Stomach (tissue), 9 donors: ENCODE measurements around the gene FSIP1. TPM values are rescaled to one million over a fixed set of nuclear protein-coding genes. Genes with fewer than 3 reads are reported as not detected.
"Not testable (repeated sequence)": the region's sequence is repeated elsewhere in the genome, so short reads cannot be mapped to it uniquely, and the experiment has no call there.

ENCODE experiments used
- DNase-seq, 2 donors: peaks; one replicate each; pipeline versions ENCODE4 v3.0.0 to v3.0.0-alpha.2; 2013 to 2019
- H3K27ac ChIP-seq, 5 donors: fragments of 200-600 bp in 4 of 5; sonication (generic) in 4 of 5; one replicate each; pipeline ENCODE4 v1.5.1; 2013 to 2019; ENCODE audit warnings: mild to moderate bottlenecking in 1 of 5, moderate library complexity in 1 of 5
- H3K27me3 ChIP-seq, 3 donors: fragments of 200-600 bp; sonication (generic); one replicate each; pipeline ENCODE4 v1.5.1; 2017 to 2019; ENCODE audit warnings: mixed run types in 1 of 3
- H3K36me3 ChIP-seq, 4 donors: fragments of 200-600 bp; sonication (generic); 1 replicate in 3 of 4; 2 replicates in 1 of 4; pipeline ENCODE4 v1.5.1; 2016 to 2019
- H3K4me1 ChIP-seq, 4 donors: fragments of 200-600 bp; sonication (generic); one replicate each; pipeline ENCODE4 v1.5.1; 2016 to 2019
- H3K4me3 ChIP-seq, 4 donors: fragments of 200-600 bp; sonication (generic) in 3 of 4; one replicate each; pipeline ENCODE4 v1.5.1; 2016 to 2019; ENCODE audit warnings: mild to moderate bottlenecking in 1 of 4
- H3K9me3 ChIP-seq, 4 donors: fragments of 200-600 bp; sonication (generic); one replicate each; pipeline ENCODE4 v1.5.1; 2016 to 2019
- CTCF ChIP-seq, 7 experiments: fragments of 450-650 bp in 4 of 7; fragments of 200-600 bp in 3 of 7; sonication (generic) in 3 of 7; IDR thresholded peaks; one replicate each; pipeline ENCODE4 v1.5.1; 2016 to 2019; ENCODE audit warnings: antibody characterized with exemption in 7 of 7, control low read depth in 2 of 7, mild to moderate bottlenecking in 1 of 7
- EP300 ChIP-seq: sonication (generic); formaldehyde crosslinking; IDR thresholded peaks from one replicate; pipeline ENCODE4 v1.6.1; 2017; ENCODE audit warnings: antibody characterized with exemption
- POLR2A ChIP-seq, 4 donors: fragments of 450-650 bp; IDR thresholded peaks; one replicate each; pipeline ENCODE4 v1.6.1; 2016; ENCODE audit warnings: antibody characterized with exemption in 4 of 4, control low read depth in 2 of 4, mild to moderate bottlenecking in 1 of 4, moderate library complexity in 1 of 4
- POLR2AphosphoS5 ChIP-seq, 3 donors: sonication (generic); formaldehyde crosslinking; IDR thresholded peaks; one replicate each; pipeline ENCODE4 v1.6.1; 2016; ENCODE audit warnings: antibody characterized with exemption in 3 of 3
- WGBS, 5 donors: extraction: QIAGEN DNeasy Blood & Tissue Kit in 3 of 5; methylation state at CpG; one replicate each; pipeline versions ENCODE4 v1.1.5 to v1.1.7; 2013 to 2018; 5-methylcytosine and 5-hydroxymethylcytosine counted together
- intact Hi-C: fragments of 100-400 bp; cut with DNase I; formaldehyde crosslinking; loops from one replicate; pipeline ENCODE4 v1.15.1; 2023; ENCODE audit warnings: low total_unique reads
- polyA plus RNA-seq, 3 donors: library from polyadenylated mRNA; stranded (reverse); fragments of 200-250 nt; gene quantifications; one replicate each; pipeline ENCODE4 v1.2.3, GENCODE V29; 2013
- total RNA-seq, 5 donors: library from RNA; depleted of rRNA; stranded (reverse); fragments of >200 nt; gene quantifications; one replicate each; pipeline versions ENCODE4 v1.1.0 to v1.2.3, GENCODE V29; 2014 to 2016
- donor health status: healthy with polysubstance abuse.
- donor health status: Bipolar disorder and iron deficiency.
- donor health status: healthy.

FSIP1 gene
- total and polyA plus RNA-seq, 8 donors = 0.08 to 141 (median 0.66) TPM

- TF ChIP-seq CTCF (IDR thresholded peaks at IDR 0.05) = no peak
- TF ChIP-seq POLR2A (IDR thresholded peaks at IDR 0.05) = no peak
- intact Hi-C loops = no loop called here
- Histone ChIP-seq H3K36me3 (no peaks in the 10 kb centered on the region), H3K4me1 (peaks cover 0 to 9% (median 4%) of the 10 kb centered on the region in 4 donors), H3K4me3 (no peak overlapping the region), H3K27ac (no peak overlapping the region), H3K27me3 (no peaks in the 10 kb centered on the region), H3K9me3 (no peaks in the 10 kb centered on the region)
- DNase-seq = no peak
- WGBS, 5 donors = 82 to 96% (median 88%) methylated on average over 1 of the region's 1 CpG
Measured at GRCh38 chr15:39814489-39814888, 31.8 kb upstream of the FSIP1 start.

- H3K36me3 ChIP-seq, H3K4me1 ChIP-seq, DNase-seq, H3K27me3 ChIP-seq, H3K4me3 ChIP-seq, H3K27ac ChIP-seq, H3K9me3 ChIP-seq, intact Hi-C loops: not testable (repeated sequence)
- 95 to 98% (median 98%) methylated on average over 3 of the region's 3 CpGs for WGBS, 5 donors
Measured at GRCh38 chr15:39812651-39813050, 30.0 kb upstream of the FSIP1 start.

GRCh38 chr15:39808909-39809308 is 26.3 kb upstream of the FSIP1 start:
- Histone ChIP-seq H3K9me3 (no peaks in the 10 kb centered on the region), H3K4me3 (no peak overlapping the region), H3K27ac (no peak overlapping the region), H3K4me1 (no peaks in the 10 kb centered on the region), H3K36me3 (no peaks in the 10 kb centered on the region), H3K27me3 (no peaks in the 10 kb centered on the region)
- TF ChIP-seq CTCF (IDR thresholded peaks at IDR 0.05) (no peak), POLR2AphosphoS5 (IDR thresholded peaks at IDR 0.05) (no peak), EP300 (no peak), POLR2A (IDR thresholded peaks at IDR 0.05) (no peak)
- 62 to 78% (median 69%) methylated on average over 3 of the region's 3 CpGs for WGBS, 5 donors
- no peak for DNase-seq
- intact Hi-C loops = no loop called here

- no peak for DNase-seq
- H3K4me3 ChIP-seq = no peak overlapping the region
- intact Hi-C loops = no loop called here
Measured at GRCh38 chr15:39807791-39808190, 25.1 kb upstream of the FSIP1 start.

GRCh38 chr15:39804026-39804425 is 21.4 kb upstream of the FSIP1 start:
- H3K4me3 ChIP-seq = no peak overlapping the region
- H3K9me3 ChIP-seq = no peaks in the 10 kb centered on the region
- WGBS, 5 donors = 80 to 90% (median 82%) methylated on average over 2 of the region's 2 CpGs
- no peak for DNase-seq
- H3K27ac ChIP-seq = no peak overlapping the region
- H3K27me3 ChIP-seq = no peaks in the 10 kb centered on the region
- TF ChIP-seq CTCF (IDR thresholded peaks at IDR 0.05) = no peak
- peak in 1 of 3 donors; percentile 20 for TF ChIP-seq POLR2AphosphoS5 (IDR thresholded peaks at IDR 0.05)
- H3K36me3 ChIP-seq = peaks cover 0 to 6% (median 0%) of the 10 kb centered on the region in 4 donors
- intact Hi-C loops = no loop called here
- no peaks in the 10 kb centered on the region for H3K4me1 ChIP-seq

More at GRCh38 chr15:39807791-39808190, 25.1 kb upstream of the FSIP1 start:
- H3K9me3 ChIP-seq = no peaks in the 10 kb centered on the region
- TF ChIP-seq POLR2A (IDR thresholded peaks at IDR 0.05) = no peak
- no peak for TF ChIP-seq EP300
- TF ChIP-seq POLR2AphosphoS5 (IDR thresholded peaks at IDR 0.05) = no peak
- no peak for TF ChIP-seq CTCF (IDR thresholded peaks at IDR 0.05)
- no peak overlapping the region for H3K27ac ChIP-seq
- no peaks in the 10 kb centered on the region for H3K4me1 ChIP-seq
- no peaks in the 10 kb centered on the region for H3K27me3 ChIP-seq
- 89 to 94% (median 92%) methylated on average over 4 of the region's 4 CpGs for WGBS, 5 donors
- H3K36me3 ChIP-seq = no peaks in the 10 kb centered on the region
